ENCODE results near the gene MLC1.

DNA sequence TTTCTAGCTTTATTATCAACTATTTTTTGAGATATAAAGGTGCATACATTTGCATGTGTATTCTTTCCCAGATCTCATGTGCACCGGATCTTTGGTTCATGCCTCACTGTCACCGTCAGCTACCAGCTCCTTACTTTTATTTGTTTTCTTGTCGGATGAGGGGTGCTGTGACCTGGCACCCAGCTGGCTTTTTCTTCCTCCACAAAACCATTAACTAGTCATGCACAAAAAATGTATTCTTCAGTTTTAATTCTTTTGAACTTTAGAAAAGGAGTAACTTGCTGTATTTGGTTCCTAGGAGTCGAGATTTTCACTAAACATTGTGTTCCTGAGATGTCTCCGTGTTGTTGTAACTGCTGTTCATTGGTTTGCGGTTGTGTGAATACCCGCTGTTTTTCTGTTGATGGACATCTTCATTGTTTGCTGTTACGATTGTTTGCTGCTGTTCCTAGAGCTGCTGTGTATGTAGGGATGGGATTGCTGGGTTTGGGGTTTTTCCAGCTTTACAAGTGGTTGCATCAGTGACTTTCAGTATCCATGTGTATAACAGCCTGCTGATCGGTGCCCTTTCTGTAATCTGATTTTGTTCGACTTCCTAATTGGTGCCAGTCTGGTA is 44.0 kb upstream of the MLC1 start:
- TF ChIP-seq CTCF (IDR thresholded peaks at IDR 0.05; ENCODE audit: insufficient read depth, low read depth, low read length) (no peak), EZH2 (IDR thresholded peaks at IDR 0.05; ENCODE audit: insufficient read depth, low read length) (no peak)
